CD4-positive, alpha-beta T cell (primary cell): ENCODE measurements around the gene ESYT2. TPM values are rescaled to one million over a fixed set of nuclear protein-coding genes. Genes with fewer than 3 reads are reported as not detected.
A peak's percentile ranks its signal among the peaks of the same experiment; 100 is the strongest.

Experiments used
- ATAC-seq: fragments of 200-7000 bp; cut with Tn5 transposase; one replicate; pipeline ENCODE4 v1.10.0; 2022; ENCODE audit warnings: mild to moderate bottlenecking; ENCODE audit not compliant: poor library complexity
- CTCF ChIA-PET: fragments of 350-600 bp; sonication (Branson Sonifier 250); formaldehyde crosslinking; loops from one replicate; lab custom pipeline; 2021; ENCODE audit warnings: antibody characterized with exemption, inconsistent platforms; lab: Charles Lee
- POLR2A ChIA-PET: fragments of 350-600 bp; sonication (Branson Sonifier 250); formaldehyde crosslinking; loops from one replicate; lab custom pipeline; 2021; ENCODE audit warnings: antibody characterized with exemption, inconsistent platforms; lab: Charles Lee
- DNase-seq, 14 experiments: peaks; one replicate each; pipeline ENCODE4 v3.0.0-alpha.2; 2013 to 2020; ENCODE audit warnings: mixed read lengths in 2 of 14
- H3K27ac ChIP-seq, 2 donors: one replicate each; pipeline versions ENCODE4 v1.5.1 to v1.7.0; 2013; ENCODE audit warnings: low read length in 2 of 2, low read depth in 1 of 2, mild to moderate bottlenecking in 1 of 2
- H3K27me3 ChIP-seq, 2 experiments: 1 replicate in 1 of 2; 2 replicates in 1 of 2; pipeline versions ENCODE4 v1.6.1 to v1.7.0; 2013; ENCODE audit warnings: low read length in 2 of 2, control low read depth in 1 of 2, mild to moderate bottlenecking in 1 of 2, moderate library complexity in 1 of 2; ENCODE audit not compliant: insufficient read depth in 2 of 2, control insufficient read depth in 1 of 2
- H3K36me3 ChIP-seq: one replicate; pipeline ENCODE4 v1.6.1; 2013; ENCODE audit warnings: low read length, control low read depth; ENCODE audit not compliant: insufficient read depth
- H3K4me1 ChIP-seq: one replicate; pipeline ENCODE4 v1.6.1; 2013; ENCODE audit warnings: low read length, control low read depth; ENCODE audit not compliant: insufficient read depth
- H3K4me3 ChIP-seq: one replicate; pipeline ENCODE4 v1.5.1; 2013; ENCODE audit warnings: mild to moderate bottlenecking, low read length, moderate library complexity
- H3K9me3 ChIP-seq, 2 experiments: 1 replicate in 1 of 2; 2 replicates in 1 of 2; pipeline versions ENCODE4 v1.6.1 to v1.7.0; 2013; ENCODE audit warnings: low read length in 2 of 2, mild to moderate bottlenecking in 2 of 2, control low read depth in 1 of 2, moderate library complexity in 1 of 2; ENCODE audit not compliant: control insufficient read depth in 1 of 2, insufficient read depth in 1 of 2
- H3K27ac Mint-ChIP-seq: one replicate; pipeline ENCODE4 v1.8.0; 2020; ENCODE audit warnings: mixed read lengths
- H3K27me3 Mint-ChIP-seq: one replicate; pipeline ENCODE4 v1.8.0; 2021; ENCODE audit warnings: mixed read lengths
- H3K36me3 Mint-ChIP-seq: one replicate; pipeline ENCODE4 v1.8.0; 2021; ENCODE audit warnings: low read depth, mixed read lengths
- H3K4me1 Mint-ChIP-seq: one replicate; pipeline ENCODE4 v1.8.0; 2021; ENCODE audit warnings: low read depth, mixed read lengths
- H3K4me3 Mint-ChIP-seq: one replicate; pipeline ENCODE4 v1.8.0; 2020; ENCODE audit warnings: mild to moderate bottlenecking, mixed read lengths
- H3K9me3 Mint-ChIP-seq: one replicate; pipeline ENCODE4 v1.8.0; 2020; ENCODE audit warnings: mixed read lengths
- CTCF ChIP-seq: fragments of 200-600 bp; IDR thresholded peaks from one replicate; pipeline ENCODE4 v1.8.0; 2022; ENCODE audit warnings: antibody characterized with exemption, mild to moderate bottlenecking
- intact Hi-C, 2 experiments: fragments of 100-400 bp; cut with DNase I in 1 of 2; cut with micrococcal nuclease in 1 of 2; formaldehyde crosslinking; loops; one replicate each; pipeline versions ENCODE4 v1.15.1 to v1.9.0; 2023 to 2025; cut with DNase I, micrococcal nuclease
- total RNA-seq, 174 experiments: library from RNA in 2 of 174; stranded (reverse) in 2 of 174; gene quantifications; one replicate each; pipeline ENCODE4 v1.2.3 and lab custom pipeline; 2021 to 2026

Gene ESYT2
- total RNA-seq, 2 experiments from 2014 or later, result 106 to 112 TPM

- TF ChIP-seq CTCF, result no peak
- H3K4me3 Mint-ChIP-seq, result no peak overlapping the region
- Histone ChIP-seq H3K4me1 (peaks cover 11% of the 10 kb centered on the region), H3K36me3 (peaks cover 83% of the 10 kb centered on the region), H3K4me3 (no peak overlapping the region), H3K9me3 (no peaks in the 10 kb centered on the region), H3K27ac (no peak overlapping the region), H3K27me3 (no peaks in the 10 kb centered on the region)
- intact Hi-C loops, result no loop called here
- CTCF ChIA-PET, result interaction anchor here (1.0 to 1.2 kb wide), 2 partner anchors 9 to 21 kb away, joined by 3 to 4 read pairs; no protein-coding TSS in a partner anchor
- peaks cover 11% of the 10 kb centered on the region for H3K4me1 Mint-ChIP-seq
- POLR2A ChIA-PET, result interaction anchor here (1.0 to 1.4 kb wide), 2 partner anchors 21 to 33 kb away, joined by 4 to 5 read pairs; no protein-coding TSS in a partner anchor
- peak overlapping the region; percentile 34 for H3K27ac Mint-ChIP-seq
- no peak for ATAC-seq
- H3K36me3 Mint-ChIP-seq, result peaks cover 64% of the 10 kb centered on the region
- DNase-seq, result no peak
- H3K27me3 Mint-ChIP-seq, result no peaks in the 10 kb centered on the region
- no peaks in the 10 kb centered on the region for H3K9me3 Mint-ChIP-seq
Observed at GRCh38 chr7:158786898-158787297, 42.4 kb downstream of the ESYT2 start.

- Histone ChIP-seq H3K9me3 (no peaks in the 10 kb centered on the region), H3K4me1 (peaks cover 20% of the 10 kb centered on the region), H3K27ac (no peak overlapping the region), H3K27me3 (no peaks in the 10 kb centered on the region), H3K36me3 (peaks cover 76% of the 10 kb centered on the region), H3K4me3 (no peak overlapping the region)
- Mint-ChIP-seq H3K4me3 (no peak overlapping the region), H3K27ac (no peak overlapping the region), H3K27me3 (no peaks in the 10 kb centered on the region), H3K9me3 (no peaks in the 10 kb centered on the region), H3K36me3 (peaks cover 38% of the 10 kb centered on the region), H3K4me1 (peaks cover 7% of the 10 kb centered on the region)
- DNase-seq, result no peak
- CTCF ChIA-PET, result interaction anchor here (1.4 kb wide), 1 partner anchor 10 kb away, joined by 4 read pairs; no protein-coding TSS in a partner anchor
- TF ChIP-seq CTCF, result no peak
- POLR2A ChIA-PET, result interaction anchor here (0.6 to 1.8 kb wide), 2 partner anchors 28 to 39 kb away, joined by 5 to 10 read pairs; no protein-coding TSS in a partner anchor
- peak; percentile 16 for ATAC-seq
- intact Hi-C loops, result no loop called here
Observed at GRCh38 chr7:158784270-158784669, 45.0 kb downstream of the ESYT2 start.

- Mint-ChIP-seq H3K36me3 (peaks cover 31% of the 10 kb centered on the region), H3K4me3 (no peak overlapping the region), H3K9me3 (no peaks in the 10 kb centered on the region), H3K27me3 (no peaks in the 10 kb centered on the region), H3K27ac (no peak overlapping the region), H3K4me1 (peaks cover 7% of the 10 kb centered on the region)
- no peak overlapping the region for H3K27ac ChIP-seq
- H3K27me3 ChIP-seq, result no peaks in the 10 kb centered on the region
- H3K9me3 ChIP-seq, result no peaks in the 10 kb centered on the region
- peaks cover 73% of the 10 kb centered on the region for H3K36me3 ChIP-seq
- intact Hi-C loops, result loop anchor here in 1 of 2 experiments (2.0 kb wide), 1 partner anchor 193 kb away; no protein-coding TSS in a partner anchor
- ChIA-PET POLR2A (interaction anchor here (1.0 to 1.8 kb wide), 4 partner anchors 12 to 46 kb away, joined by 3 to 10 read pairs (median 6); partner anchors contain the start of gene ESYT2), CTCF (interaction anchor here (1.2 to 1.4 kb wide), 2 partner anchors 10 to 46 kb away, joined by 4 to 7 read pairs; partner anchors contain the start of gene ESYT2)
- H3K4me1 ChIP-seq, result peaks cover 26% of the 10 kb centered on the region
- TF ChIP-seq CTCF, result no peak
- ATAC-seq (peak; percentile 21), DNase-seq (peak in 2 of 14 experiments; percentile 36 to 41)
- H3K4me3 ChIP-seq, result no peak overlapping the region
Observed at GRCh38 chr7:158783595-158783994, 45.7 kb downstream of the ESYT2 start.
